DND-41 (cell line): Measurements from ENCODE around the gene KCNJ16.

Experiments
- EZH2 ChIP-seq: IDR thresholded peaks from 3 replicates; pipeline ENCODE4 v1.6.1; 2012; ENCODE audit warnings: borderline replicate concordance, low read depth, mild to moderate bottlenecking, moderate library complexity, low read length, inconsistent platforms; ENCODE audit not compliant: severe bottlenecking
- TF ChIP-seq, protein P1 (sequence below): IDR thresholded peaks from 2 replicates; pipeline ENCODE4 v1.5.1; 2012; ENCODE audit warnings: borderline replicate concordance, low read length, moderate library complexity, mild to moderate bottlenecking; ENCODE audit not compliant: poor library complexity, severe bottlenecking; ENCODE audit errors: extremely low read depth

DNA sequence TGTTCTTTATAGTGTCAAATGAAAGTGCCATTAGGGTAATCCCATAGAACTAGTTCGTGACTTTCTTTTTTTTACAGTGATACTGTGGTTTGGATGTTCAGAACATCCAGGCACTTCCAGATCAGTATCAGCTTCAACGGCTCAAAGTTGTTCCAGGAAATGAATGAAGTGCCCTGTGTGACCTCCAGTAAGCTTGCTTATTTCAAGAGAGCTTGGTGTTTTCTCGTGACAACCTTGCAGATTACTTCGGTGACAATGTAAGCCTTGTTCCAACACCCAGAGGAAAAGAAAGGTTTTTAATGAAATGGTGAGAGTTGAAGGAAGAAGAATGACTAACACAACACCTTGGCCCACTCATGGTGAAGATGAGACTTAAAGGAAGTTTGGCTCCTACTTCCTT lies 16.0 kb upstream of the KCNJ16 start:
- TF ChIP-seq EZH2, result no peak
- TF ChIP-seq, protein P1, sequence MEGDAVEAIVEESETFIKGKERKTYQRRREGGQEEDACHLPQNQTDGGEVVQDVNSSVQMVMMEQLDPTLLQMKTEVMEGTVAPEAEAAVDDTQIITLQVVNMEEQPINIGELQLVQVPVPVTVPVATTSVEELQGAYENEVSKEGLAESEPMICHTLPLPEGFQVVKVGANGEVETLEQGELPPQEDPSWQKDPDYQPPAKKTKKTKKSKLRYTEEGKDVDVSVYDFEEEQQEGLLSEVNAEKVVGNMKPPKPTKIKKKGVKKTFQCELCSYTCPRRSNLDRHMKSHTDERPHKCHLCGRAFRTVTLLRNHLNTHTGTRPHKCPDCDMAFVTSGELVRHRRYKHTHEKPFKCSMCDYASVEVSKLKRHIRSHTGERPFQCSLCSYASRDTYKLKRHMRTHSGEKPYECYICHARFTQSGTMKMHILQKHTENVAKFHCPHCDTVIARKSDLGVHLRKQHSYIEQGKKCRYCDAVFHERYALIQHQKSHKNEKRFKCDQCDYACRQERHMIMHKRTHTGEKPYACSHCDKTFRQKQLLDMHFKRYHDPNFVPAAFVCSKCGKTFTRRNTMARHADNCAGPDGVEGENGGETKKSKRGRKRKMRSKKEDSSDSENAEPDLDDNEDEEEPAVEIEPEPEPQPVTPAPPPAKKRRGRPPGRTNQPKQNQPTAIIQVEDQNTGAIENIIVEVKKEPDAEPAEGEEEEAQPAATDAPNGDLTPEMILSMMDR, result no peak
